DND-41 (cell line): ENCODE measurements around the gene ANKLE1.

ENCODE experiments used
- ATAC-seq: fragments of 200-7000 bp; cut with Tn5 transposase; 3 replicates; pipeline ENCODE4 v1.9.1; 2021; ENCODE audit warnings: low read depth; ENCODE audit not compliant: insufficient read depth
- DNase-seq: peaks from one replicate; pipeline ENCODE4 v3.0.0-alpha.2; 2020
- H2AFZ ChIP-seq: 2 replicates; pipeline ENCODE4 v1.6.0; 2012; ENCODE audit warnings: low read depth, low read length
- H3K27ac ChIP-seq: 2 replicates; pipeline ENCODE4 v1.5.1; 2012; ENCODE audit warnings: low read length, inconsistent platforms
- H3K27me3 ChIP-seq: fragments of 200-600 bp; sonication (generic); 2 replicates; pipeline ENCODE4 v1.6.0; 2012; ENCODE audit warnings: low read length, mild to moderate bottlenecking, inconsistent platforms; ENCODE audit not compliant: insufficient read depth, poor library complexity
- H3K36me3 ChIP-seq: 2 replicates; pipeline ENCODE4 v1.5.1; 2012; ENCODE audit warnings: low read length, inconsistent platforms; ENCODE audit not compliant: insufficient read depth
- H3K4me1 ChIP-seq: 2 replicates; pipeline ENCODE4 v1.5.1; 2012; ENCODE audit warnings: mild to moderate bottlenecking, low read length; ENCODE audit not compliant: insufficient read depth
- H3K4me2 ChIP-seq: 2 replicates; pipeline ENCODE4 v1.6.0; 2012; ENCODE audit warnings: mild to moderate bottlenecking, moderate library complexity, low read length, inconsistent platforms; ENCODE audit not compliant: insufficient read depth
- H3K4me3 ChIP-seq, 2 experiments: fragments of 200-600 bp in 1 of 2; shearing (Covaris generic) in 1 of 2; 2 replicates each; pipeline ENCODE4 v1.5.1; 2012 to 2016; ENCODE audit warnings: inconsistent platforms in 2 of 2, low read length in 2 of 2, mild to moderate bottlenecking in 2 of 2, low read depth in 1 of 2, moderate library complexity in 1 of 2
- H3K79me2 ChIP-seq: 2 replicates; pipeline ENCODE4 v1.6.0; 2012; ENCODE audit warnings: low read length, inconsistent platforms; ENCODE audit not compliant: insufficient read depth
- H3K9ac ChIP-seq: 2 replicates; pipeline ENCODE4 v1.6.0; 2012; ENCODE audit warnings: low read depth, mild to moderate bottlenecking, inconsistent platforms, low read length, moderate library complexity
- H3K9me3 ChIP-seq: 2 replicates; pipeline ENCODE4 v1.5.1; 2012; ENCODE audit warnings: low read length, moderate library complexity, mild to moderate bottlenecking, inconsistent platforms; ENCODE audit not compliant: insufficient read depth, severe bottlenecking
- H4K20me1 ChIP-seq: 2 replicates; pipeline ENCODE4 v1.6.0; 2012; ENCODE audit warnings: low read length; ENCODE audit not compliant: insufficient read depth
- EZH2 ChIP-seq: IDR thresholded peaks from 3 replicates; pipeline ENCODE4 v1.6.1; 2012; ENCODE audit warnings: borderline replicate concordance, low read depth, mild to moderate bottlenecking, moderate library complexity, low read length, inconsistent platforms; ENCODE audit not compliant: severe bottlenecking
- TF ChIP-seq, protein P1 (sequence below): IDR thresholded peaks from 2 replicates; pipeline ENCODE4 v1.5.1; 2012; ENCODE audit warnings: borderline replicate concordance, low read length, moderate library complexity, mild to moderate bottlenecking; ENCODE audit not compliant: poor library complexity, severe bottlenecking; ENCODE audit errors: extremely low read depth

ANKLE1 gene

DNA sequence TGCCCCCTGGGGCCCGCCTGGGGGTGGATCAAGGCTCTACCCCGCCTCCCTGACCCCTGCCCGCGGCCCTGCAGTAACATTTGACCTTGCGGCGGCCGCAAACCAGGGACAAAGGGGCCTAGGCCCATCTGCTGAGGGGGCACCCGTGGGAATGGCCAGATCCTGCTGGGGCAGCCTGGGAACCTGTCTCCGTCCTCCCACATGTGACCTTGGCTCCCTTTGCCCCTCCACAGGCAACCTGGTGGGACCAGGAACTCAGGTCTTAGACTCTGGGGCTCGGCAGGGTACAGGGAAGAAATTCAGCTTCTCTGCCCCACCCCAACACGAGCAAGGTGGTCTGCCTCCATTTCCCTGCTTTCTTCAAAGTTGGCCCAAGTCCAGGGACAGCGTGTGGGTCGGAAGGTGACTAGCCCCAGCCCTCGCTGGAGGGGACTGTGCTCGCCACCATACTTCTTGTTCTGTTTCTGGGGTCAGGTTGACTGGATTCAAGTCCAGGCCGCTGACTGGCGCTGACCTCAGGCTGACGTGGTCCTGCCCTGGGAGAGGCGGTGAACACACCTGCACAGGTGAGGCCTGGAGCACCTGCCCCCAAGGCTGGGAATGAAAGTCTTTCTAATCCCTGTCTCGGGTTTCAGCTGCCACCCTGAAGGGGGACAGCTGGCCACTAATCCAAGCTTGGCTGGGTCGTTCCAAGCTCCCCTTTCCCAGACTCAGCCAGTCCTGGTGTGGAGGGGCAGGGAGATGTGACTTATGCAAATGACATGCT lies 33.5 kb upstream of the ANKLE1 start:
- no peak overlapping the region for H3K4me2 ChIP-seq
- H3K36me3 ChIP-seq = no peaks in the 10 kb centered on the region
- TF ChIP-seq EZH2 = no peak
- TF ChIP-seq, protein P1, sequence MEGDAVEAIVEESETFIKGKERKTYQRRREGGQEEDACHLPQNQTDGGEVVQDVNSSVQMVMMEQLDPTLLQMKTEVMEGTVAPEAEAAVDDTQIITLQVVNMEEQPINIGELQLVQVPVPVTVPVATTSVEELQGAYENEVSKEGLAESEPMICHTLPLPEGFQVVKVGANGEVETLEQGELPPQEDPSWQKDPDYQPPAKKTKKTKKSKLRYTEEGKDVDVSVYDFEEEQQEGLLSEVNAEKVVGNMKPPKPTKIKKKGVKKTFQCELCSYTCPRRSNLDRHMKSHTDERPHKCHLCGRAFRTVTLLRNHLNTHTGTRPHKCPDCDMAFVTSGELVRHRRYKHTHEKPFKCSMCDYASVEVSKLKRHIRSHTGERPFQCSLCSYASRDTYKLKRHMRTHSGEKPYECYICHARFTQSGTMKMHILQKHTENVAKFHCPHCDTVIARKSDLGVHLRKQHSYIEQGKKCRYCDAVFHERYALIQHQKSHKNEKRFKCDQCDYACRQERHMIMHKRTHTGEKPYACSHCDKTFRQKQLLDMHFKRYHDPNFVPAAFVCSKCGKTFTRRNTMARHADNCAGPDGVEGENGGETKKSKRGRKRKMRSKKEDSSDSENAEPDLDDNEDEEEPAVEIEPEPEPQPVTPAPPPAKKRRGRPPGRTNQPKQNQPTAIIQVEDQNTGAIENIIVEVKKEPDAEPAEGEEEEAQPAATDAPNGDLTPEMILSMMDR = no peak
- no peak overlapping the region for H2AFZ ChIP-seq
- peaks cover 29% of the 10 kb centered on the region for H3K4me1 ChIP-seq
- peaks cover 22% of the 10 kb centered on the region for H3K79me2 ChIP-seq
- no peaks in the 10 kb centered on the region for H3K9me3 ChIP-seq
- H3K27ac ChIP-seq = no peak overlapping the region
- no peaks in the 10 kb centered on the region for H3K27me3 ChIP-seq
- no peak overlapping the region for H3K9ac ChIP-seq
- no peak for DNase-seq
- no peaks in the 10 kb centered on the region; the same call in 1 of the 2 replicates for H4K20me1 ChIP-seq
- no peak overlapping the region for H3K4me3 ChIP-seq
- ATAC-seq = no peak

DNA sequence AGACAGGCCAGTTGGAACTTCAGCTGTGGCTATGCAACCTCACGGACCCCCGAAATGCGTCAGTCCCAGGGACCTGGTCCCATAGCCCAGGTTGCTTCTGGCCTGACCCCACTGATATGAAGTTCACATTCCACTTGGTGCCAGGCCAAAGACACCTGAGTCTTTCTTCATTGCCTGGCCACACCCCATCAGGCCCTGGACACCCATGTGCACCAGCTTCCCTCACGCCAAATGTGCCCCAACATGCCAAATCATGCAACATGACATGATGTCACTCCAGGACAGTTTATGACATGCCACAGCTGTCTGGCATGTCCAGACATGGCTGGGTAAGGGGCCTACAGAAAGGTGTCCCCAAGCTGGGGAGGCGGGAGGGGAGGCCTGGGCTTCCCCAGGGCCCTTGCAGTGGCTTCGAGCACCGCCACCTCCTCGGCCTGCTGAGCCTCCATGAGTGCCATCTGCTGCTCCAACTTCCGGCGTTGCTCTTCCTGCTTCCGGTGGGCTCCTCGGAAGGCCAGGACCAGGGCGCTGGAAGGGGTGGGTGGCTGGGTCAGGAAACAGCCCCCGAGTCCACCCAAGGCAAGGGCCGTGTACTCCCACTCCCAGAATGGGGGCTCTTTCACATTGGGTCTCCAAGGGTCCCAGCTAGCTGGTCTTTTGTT lies 31.7 kb upstream of the ANKLE1 start:
- Histone ChIP-seq H3K4me2 (no peak overlapping the region), H3K4me1 (peaks cover 11% of the 10 kb centered on the region), H2AFZ (no peak overlapping the region), H4K20me1 (no peaks in the 10 kb centered on the region), H3K27ac (no peak overlapping the region), H3K79me2 (peaks cover 5% of the 10 kb centered on the region; the same call in 1 of the 2 replicates), H3K9me3 (no peaks in the 10 kb centered on the region), H3K36me3 (no peaks in the 10 kb centered on the region), H3K4me3 (no peak overlapping the region), H3K9ac (no peak overlapping the region), H3K27me3 (no peaks in the 10 kb centered on the region)
- TF ChIP-seq, protein P1 = no peak
- TF ChIP-seq EZH2 = no peak
- ATAC-seq (no peak), DNase-seq (no peak)

DNA sequence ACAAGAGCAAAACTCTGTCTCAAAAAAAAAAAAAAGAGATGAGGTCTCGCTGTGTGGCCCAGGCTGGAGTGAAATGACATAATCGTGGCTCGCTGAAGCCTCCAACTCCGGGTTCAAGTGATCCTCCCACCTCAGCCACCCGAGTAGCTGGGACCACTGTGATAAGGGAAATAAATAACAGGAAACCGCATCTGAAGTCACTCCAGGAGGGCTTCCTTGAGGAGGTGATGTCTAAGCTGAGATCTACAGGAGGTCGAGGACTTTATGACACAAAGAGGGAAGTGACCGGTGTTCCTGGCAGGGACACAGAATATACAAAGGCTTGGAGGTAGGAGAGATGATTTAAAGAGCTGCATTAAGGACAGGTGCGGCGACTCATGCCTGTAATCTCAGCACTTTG lies 27.1 kb upstream of the ANKLE1 start:
- ATAC-seq = no peak
- no peak for DNase-seq
- H3K9ac ChIP-seq = no peak overlapping the region
- no peaks in the 10 kb centered on the region for H3K36me3 ChIP-seq
- no peak overlapping the region for H3K27ac ChIP-seq
- H3K4me1 ChIP-seq = no peaks in the 10 kb centered on the region
- H3K4me2 ChIP-seq = no peak overlapping the region
- no peaks in the 10 kb centered on the region for H3K79me2 ChIP-seq
- TF ChIP-seq, protein P1 = no peak
- TF ChIP-seq EZH2 = no peak
- no peak overlapping the region for H3K4me3 ChIP-seq
- peaks cover 3% of the 10 kb centered on the region for H3K9me3 ChIP-seq
- no peaks in the 10 kb centered on the region for H3K27me3 ChIP-seq
- no peaks in the 10 kb centered on the region for H4K20me1 ChIP-seq
- H2AFZ ChIP-seq = no peak overlapping the region
